ENCODE results near the gene ZNF512B. TPM values are rescaled to one million over a fixed set of nuclear protein-coding genes. Genes with fewer than 3 reads are reported as not detected.

The ZNF512B gene
- total RNA-seq, 2 experiments from 2014 or later: 7.2 to 14.3 TPM

- POLR2A ChIA-PET: no interaction called here
- no TSS peak for BruUV-seq (replicated peaks)
- Histone ChIP-seq H3K9me3 (ENCODE audit: low read length) (no peaks in the 10 kb centered on the region), H4K20me1 (ENCODE audit: insufficient read depth, low read length) (no peaks in the 10 kb centered on the region), H3K4me3 (ENCODE audit: low read depth, low read length, poor library complexity, severe bottlenecking) (peak overlapping the region; percentile 86), H3K36me3 (ENCODE audit: insufficient read depth, low read length) (no peaks in the 10 kb centered on the region; the same call in 1 of the 2 replicates), H3K4me2 (ENCODE audit: low read length) (peak overlapping the region; percentile 83), H3K79me2 (ENCODE audit: insufficient read depth, low read depth, low read length) (peaks cover 27% of the 10 kb centered on the region; the same call in 1 of the 2 replicates), H2AFZ (ENCODE audit: low read length) (peak overlapping the region; percentile 56; the same call in 1 of the 2 replicates), H3K4me1 (ENCODE audit: insufficient read depth, low read length, poor library complexity, severe bottlenecking) (peaks cover 28% of the 10 kb centered on the region), H3K27ac (ENCODE audit: low read depth, low read length, poor library complexity, severe bottlenecking) (peak overlapping the region; percentile 48), H3K9me2 (ENCODE audit: insufficient read depth, low read length) (no peaks in the 10 kb centered on the region)
- intact Hi-C loops (cut with micrococcal nuclease; ENCODE audit: unreplicated experiment): no loop called here
- TF ChIP-seq, protein P1, sequence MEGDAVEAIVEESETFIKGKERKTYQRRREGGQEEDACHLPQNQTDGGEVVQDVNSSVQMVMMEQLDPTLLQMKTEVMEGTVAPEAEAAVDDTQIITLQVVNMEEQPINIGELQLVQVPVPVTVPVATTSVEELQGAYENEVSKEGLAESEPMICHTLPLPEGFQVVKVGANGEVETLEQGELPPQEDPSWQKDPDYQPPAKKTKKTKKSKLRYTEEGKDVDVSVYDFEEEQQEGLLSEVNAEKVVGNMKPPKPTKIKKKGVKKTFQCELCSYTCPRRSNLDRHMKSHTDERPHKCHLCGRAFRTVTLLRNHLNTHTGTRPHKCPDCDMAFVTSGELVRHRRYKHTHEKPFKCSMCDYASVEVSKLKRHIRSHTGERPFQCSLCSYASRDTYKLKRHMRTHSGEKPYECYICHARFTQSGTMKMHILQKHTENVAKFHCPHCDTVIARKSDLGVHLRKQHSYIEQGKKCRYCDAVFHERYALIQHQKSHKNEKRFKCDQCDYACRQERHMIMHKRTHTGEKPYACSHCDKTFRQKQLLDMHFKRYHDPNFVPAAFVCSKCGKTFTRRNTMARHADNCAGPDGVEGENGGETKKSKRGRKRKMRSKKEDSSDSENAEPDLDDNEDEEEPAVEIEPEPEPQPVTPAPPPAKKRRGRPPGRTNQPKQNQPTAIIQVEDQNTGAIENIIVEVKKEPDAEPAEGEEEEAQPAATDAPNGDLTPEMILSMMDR (conservative IDR thresholded peaks at IDR 0.05; ENCODE audit: low read length): peak; percentile 52
- no peak for TF ChIP-seq EZH2phosphoT487 (IDR thresholded peaks at IDR 0.05; ENCODE audit: borderline replicate concordance, low read depth, low read length)
- CTCF ChIA-PET (ENCODE audit: unreplicated experiment): no interaction called here
- peak; percentile 34 for DNase-seq (ENCODE audit: low spot score)
Observed at GRCh38 chr20:63955281-63955826, 14.4 kb downstream of the ZNF512B start.

- Histone ChIP-seq H3K79me2 (ENCODE audit: insufficient read depth, low read depth, low read length) (peaks cover 31% of the 10 kb centered on the region; the same call in 1 of the 2 replicates), H2AFZ (ENCODE audit: low read length) (no peak overlapping the region), H3K4me2 (ENCODE audit: low read length) (peak overlapping the region; percentile 83; the same call in 1 of the 2 replicates), H3K9me3 (ENCODE audit: low read length) (no peaks in the 10 kb centered on the region), H3K27ac (ENCODE audit: low read depth, low read length, poor library complexity, severe bottlenecking) (no peak overlapping the region), H3K4me1 (ENCODE audit: insufficient read depth, low read length, poor library complexity, severe bottlenecking) (peaks cover 41% of the 10 kb centered on the region), H4K20me1 (ENCODE audit: insufficient read depth, low read length) (no peaks in the 10 kb centered on the region), H3K36me3 (ENCODE audit: insufficient read depth, low read length) (no peaks in the 10 kb centered on the region; the same call in 1 of the 2 replicates), H3K9me2 (ENCODE audit: insufficient read depth, low read length) (no peaks in the 10 kb centered on the region), H3K4me3 (ENCODE audit: low read depth, low read length, poor library complexity, severe bottlenecking) (no peak overlapping the region)
- DNase-seq (ENCODE audit: low spot score): no peak
- BruUV-seq (replicated peaks): no TSS peak
- ChIA-PET CTCF (ENCODE audit: unreplicated experiment) (no interaction called here), POLR2A (no interaction called here)
- intact Hi-C loops (cut with micrococcal nuclease; ENCODE audit: unreplicated experiment): no loop called here
- TF ChIP-seq, protein P1 (conservative IDR thresholded peaks at IDR 0.05; ENCODE audit: low read length): no peak
- TF ChIP-seq EZH2phosphoT487 (IDR thresholded peaks at IDR 0.05; ENCODE audit: borderline replicate concordance, low read depth, low read length): no peak
Observed at GRCh38 chr20:63953764-63954429, 15.8 kb downstream of the ZNF512B start.

GRCh38 chr20:63952769-63953168 lies 17.0 kb downstream of the ZNF512B start:
- Histone ChIP-seq H3K9me3 (ENCODE audit: low read length) (no peaks in the 10 kb centered on the region), H3K79me2 (ENCODE audit: insufficient read depth, low read depth, low read length) (peaks cover 36% of the 10 kb centered on the region; the same call in 1 of the 2 replicates), H3K36me3 (ENCODE audit: insufficient read depth, low read length) (no peaks in the 10 kb centered on the region; the same call in 1 of the 2 replicates), H3K4me3 (ENCODE audit: low read depth, low read length, poor library complexity, severe bottlenecking) (no peak overlapping the region), H3K4me2 (ENCODE audit: low read length) (no peak overlapping the region), H4K20me1 (ENCODE audit: insufficient read depth, low read length) (no peaks in the 10 kb centered on the region), H3K27ac (ENCODE audit: low read depth, low read length, poor library complexity, severe bottlenecking) (no peak overlapping the region), H3K4me1 (ENCODE audit: insufficient read depth, low read length, poor library complexity, severe bottlenecking) (peaks cover 40% of the 10 kb centered on the region), H3K9me2 (ENCODE audit: insufficient read depth, low read length) (no peaks in the 10 kb centered on the region), H2AFZ (ENCODE audit: low read length) (no peak overlapping the region)
- ChIA-PET POLR2A (no interaction called here), CTCF (ENCODE audit: unreplicated experiment) (no interaction called here)
- intact Hi-C loops (cut with micrococcal nuclease; ENCODE audit: unreplicated experiment): no loop called here
- no peak for DNase-seq (ENCODE audit: low spot score)
- TF ChIP-seq EZH2phosphoT487 (IDR thresholded peaks at IDR 0.05; ENCODE audit: borderline replicate concordance, low read depth, low read length): no peak
- TF ChIP-seq, protein P1 (conservative IDR thresholded peaks at IDR 0.05; ENCODE audit: low read length): no peak
- BruUV-seq (replicated peaks): no TSS peak
